ENCODE data around the gene FARP2.

Gene FARP2

DNA sequence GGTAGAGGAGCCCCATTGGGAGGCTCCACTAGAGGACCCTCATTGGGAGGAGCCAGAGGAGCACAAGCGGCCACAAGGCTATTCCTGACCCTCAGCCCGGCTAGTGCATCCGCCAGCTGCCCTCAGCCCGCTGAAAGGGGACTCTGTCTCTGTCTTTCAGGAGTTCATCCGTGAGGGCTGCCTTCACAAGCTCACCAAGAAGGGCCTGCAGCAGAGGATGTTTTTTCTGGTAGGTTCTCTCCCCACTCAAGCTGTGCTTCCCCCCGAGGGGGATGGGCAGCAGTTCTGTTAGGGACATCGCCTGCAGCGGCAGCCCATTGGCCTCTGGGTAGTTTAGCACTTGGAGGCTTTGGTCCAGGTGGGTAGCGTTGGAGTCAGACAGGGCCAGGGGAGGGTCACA is 127.2 kb downstream of the FARP2 start:
- Mint-ChIP-seq H3K4me3 (no peak overlapping the region), H3K27ac (no peak overlapping the region), H3K36me3 (peaks cover 12% of the 10 kb centered on the region), H3K4me1 (ENCODE audit: low read depth) (no peaks in the 10 kb centered on the region), H3K27me3 (peaks cover 2% of the 10 kb centered on the region), H3K9me3 (ENCODE audit: low read depth) (no peaks in the 10 kb centered on the region)

- peaks cover 7% of the 10 kb centered on the region for H3K36me3 Mint-ChIP-seq
- no peak overlapping the region for H3K4me3 Mint-ChIP-seq
- no peak overlapping the region for H3K27ac Mint-ChIP-seq
- H3K4me1 Mint-ChIP-seq (ENCODE audit: low read depth) = no peaks in the 10 kb centered on the region
- peaks cover 2% of the 10 kb centered on the region for H3K27me3 Mint-ChIP-seq
- H3K9me3 Mint-ChIP-seq (ENCODE audit: low read depth) = no peaks in the 10 kb centered on the region
These were observed 129.3 kb downstream of the FARP2 start for GRCh38 chr2:241485172-241485911.

- H3K9me3 Mint-ChIP-seq (ENCODE audit: low read depth) = no peaks in the 10 kb centered on the region
- no peaks in the 10 kb centered on the region for H3K4me1 Mint-ChIP-seq (ENCODE audit: low read depth)
These were observed 133.0 kb downstream of the FARP2 start for GRCh38 chr2:241489088-241489487.

GRCh38 chr2:241489733-241490680 is 133.9 kb downstream of the FARP2 start:
- Mint-ChIP-seq H3K4me3 (no peak overlapping the region), H3K27ac (no peak overlapping the region), H3K27me3 (no peaks in the 10 kb centered on the region), H3K9me3 (ENCODE audit: low read depth) (no peaks in the 10 kb centered on the region), H3K36me3 (peaks cover 5% of the 10 kb centered on the region), H3K4me1 (ENCODE audit: low read depth) (no peaks in the 10 kb centered on the region)

More at GRCh38 chr2:241489088-241489487, 133.0 kb downstream of the FARP2 start:
- H3K4me3 Mint-ChIP-seq = no peak overlapping the region
- no peak overlapping the region for H3K27ac Mint-ChIP-seq
- no peaks in the 10 kb centered on the region for H3K27me3 Mint-ChIP-seq
- peaks cover 5% of the 10 kb centered on the region for H3K36me3 Mint-ChIP-seq

- Mint-ChIP-seq H3K36me3 (peaks cover 5% of the 10 kb centered on the region), H3K9me3 (ENCODE audit: low read depth) (no peaks in the 10 kb centered on the region), H3K27ac (no peak overlapping the region), H3K4me3 (no peak overlapping the region), H3K4me1 (ENCODE audit: low read depth) (no peaks in the 10 kb centered on the region), H3K27me3 (no peaks in the 10 kb centered on the region)
These were observed 134.9 kb downstream of the FARP2 start for GRCh38 chr2:241490825-241491506.

- Mint-ChIP-seq H3K4me1 (ENCODE audit: low read depth) (no peaks in the 10 kb centered on the region), H3K27me3 (no peaks in the 10 kb centered on the region), H3K27ac (no peak overlapping the region), H3K36me3 (peaks cover 5% of the 10 kb centered on the region), H3K4me3 (no peak overlapping the region), H3K9me3 (ENCODE audit: low read depth) (no peaks in the 10 kb centered on the region)
These were observed 135.6 kb downstream of the FARP2 start for GRCh38 chr2:241491549-241492173.

- no peaks in the 10 kb centered on the region for H3K4me1 Mint-ChIP-seq (ENCODE audit: low read depth)
- no peak overlapping the region for H3K27ac Mint-ChIP-seq
- no peaks in the 10 kb centered on the region for H3K27me3 Mint-ChIP-seq
- H3K36me3 Mint-ChIP-seq = peaks cover 3% of the 10 kb centered on the region
- H3K9me3 Mint-ChIP-seq (ENCODE audit: low read depth) = no peaks in the 10 kb centered on the region
- no peak overlapping the region for H3K4me3 Mint-ChIP-seq
These were observed 136.1 kb downstream of the FARP2 start for GRCh38 chr2:241492174-241492565.

DNA sequence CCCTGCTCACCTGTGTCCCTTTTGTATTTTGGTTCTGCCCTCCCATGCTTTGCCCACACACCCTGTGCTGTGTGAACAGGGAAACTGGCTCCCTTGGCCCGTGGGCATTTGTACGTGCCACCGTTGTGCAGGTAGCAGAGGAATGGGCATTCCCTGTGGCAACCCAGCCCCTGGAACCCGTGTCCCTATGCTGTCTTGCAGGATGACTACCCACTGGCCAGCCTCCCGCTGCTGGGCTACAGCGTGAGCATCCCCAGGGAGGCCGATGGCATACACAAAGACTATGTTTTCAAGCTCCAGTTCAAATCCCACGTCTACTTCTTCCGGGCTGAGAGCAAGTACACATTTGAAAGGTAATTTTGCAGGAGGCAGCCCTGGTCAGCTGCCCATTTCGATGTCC is 137.0 kb downstream of the FARP2 start:
- H3K4me1 Mint-ChIP-seq (ENCODE audit: low read depth) = no peaks in the 10 kb centered on the region
- H3K4me3 Mint-ChIP-seq = no peak overlapping the region
- no peaks in the 10 kb centered on the region for H3K27me3 Mint-ChIP-seq
- no peaks in the 10 kb centered on the region for H3K9me3 Mint-ChIP-seq (ENCODE audit: low read depth)
- H3K36me3 Mint-ChIP-seq = peaks cover 3% of the 10 kb centered on the region
- no peak overlapping the region for H3K27ac Mint-ChIP-seq

DNA sequence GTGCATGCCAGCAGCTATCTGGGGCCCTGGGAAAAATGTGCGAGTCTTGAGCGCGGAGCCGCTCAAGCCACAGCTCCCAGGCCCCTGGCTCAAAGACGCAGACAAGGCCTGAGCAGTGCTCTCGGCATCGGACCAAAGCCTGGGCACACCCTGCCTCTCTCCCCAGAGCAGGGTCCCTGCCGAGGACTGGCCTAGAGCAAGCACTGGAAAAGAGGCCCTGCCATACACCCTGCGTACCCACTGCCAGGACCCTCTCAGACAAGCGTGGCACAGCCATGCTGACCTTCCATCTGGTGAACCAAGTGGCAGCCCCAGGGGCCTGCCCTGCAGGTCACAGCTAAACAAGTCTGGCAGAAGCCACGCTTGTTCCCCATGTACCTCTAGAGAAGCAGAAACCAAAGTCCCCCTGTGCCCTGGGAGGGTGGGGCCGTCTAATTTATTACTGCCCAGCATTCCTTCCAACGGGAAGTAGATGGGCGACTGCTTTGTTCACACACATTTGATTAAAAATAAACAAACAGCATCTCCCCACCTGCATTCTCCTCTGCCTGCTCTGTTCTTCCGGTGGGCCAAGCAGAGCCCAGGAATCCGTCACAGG is 138.3 kb downstream of the FARP2 start:
- H3K27ac Mint-ChIP-seq = no peak overlapping the region

DNA sequence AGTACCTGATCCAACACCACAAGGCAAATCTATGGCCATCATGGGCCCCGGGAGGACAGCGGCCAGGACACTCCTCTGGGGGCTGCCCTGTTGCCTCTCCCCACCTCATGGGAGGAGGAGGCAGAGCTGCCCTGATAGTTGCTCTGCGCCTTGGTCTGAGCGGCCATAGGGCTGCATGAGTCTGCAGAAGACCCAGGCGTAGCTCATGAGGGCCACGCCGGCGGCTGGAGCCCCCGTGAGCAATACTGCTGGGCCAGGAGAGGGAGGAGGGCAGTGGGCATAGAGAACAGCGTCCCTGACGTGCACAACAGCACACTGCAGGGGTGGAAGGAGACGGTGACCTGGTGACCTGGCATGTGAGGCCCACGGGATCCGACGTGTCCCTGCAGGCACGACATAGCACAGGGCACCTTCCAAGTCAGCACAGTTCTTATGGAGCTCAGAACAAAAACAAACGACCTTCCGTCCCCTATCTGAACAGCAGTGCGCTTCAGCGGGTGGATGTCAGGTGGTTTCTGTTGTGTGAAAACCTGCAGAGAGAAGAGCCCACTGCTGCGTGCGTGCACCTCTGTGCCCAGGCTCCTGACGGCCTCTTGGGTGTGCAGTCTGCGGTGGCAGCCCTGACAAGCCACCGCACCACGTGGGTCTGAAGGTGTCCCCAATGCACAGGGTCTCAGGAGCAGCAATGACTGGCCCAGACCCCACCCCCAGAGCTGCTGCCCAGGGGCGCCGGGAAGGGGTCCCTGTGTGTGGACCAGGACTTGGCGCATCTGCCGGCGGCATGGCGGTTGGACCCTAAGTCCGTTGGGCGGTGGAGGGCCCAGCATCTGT is 139.3 kb downstream of the FARP2 start:
- Mint-ChIP-seq H3K27ac (no peak overlapping the region), H3K36me3 (no peaks in the 10 kb centered on the region), H3K9me3 (ENCODE audit: low read depth) (no peaks in the 10 kb centered on the region), H3K4me1 (ENCODE audit: low read depth) (no peaks in the 10 kb centered on the region), H3K4me3 (no peak overlapping the region), H3K27me3 (no peaks in the 10 kb centered on the region)

More for the DNA sequence above, 138.3 kb downstream of the FARP2 start:
- no peaks in the 10 kb centered on the region for H3K36me3 Mint-ChIP-seq
- H3K27me3 Mint-ChIP-seq = no peaks in the 10 kb centered on the region
- no peaks in the 10 kb centered on the region for H3K9me3 Mint-ChIP-seq (ENCODE audit: low read depth)
- H3K4me3 Mint-ChIP-seq = no peak overlapping the region
- no peaks in the 10 kb centered on the region for H3K4me1 Mint-ChIP-seq (ENCODE audit: low read depth)

- Mint-ChIP-seq H3K4me1 (ENCODE audit: low read depth) (no peaks in the 10 kb centered on the region), H3K27ac (no peak overlapping the region), H3K4me3 (no peak overlapping the region), H3K36me3 (no peaks in the 10 kb centered on the region), H3K9me3 (ENCODE audit: low read depth) (no peaks in the 10 kb centered on the region), H3K27me3 (no peaks in the 10 kb centered on the region)
These were observed 140.1 kb downstream of the FARP2 start for GRCh38 chr2:241496003-241496707.

- no peaks in the 10 kb centered on the region for H3K36me3 Mint-ChIP-seq
- no peak overlapping the region for H3K27ac Mint-ChIP-seq
- no peaks in the 10 kb centered on the region for H3K4me1 Mint-ChIP-seq (ENCODE audit: low read depth)
- H3K27me3 Mint-ChIP-seq = no peaks in the 10 kb centered on the region
- H3K9me3 Mint-ChIP-seq (ENCODE audit: low read depth) = no peaks in the 10 kb centered on the region
- no peak overlapping the region for H3K4me3 Mint-ChIP-seq
These were observed 141.1 kb downstream of the FARP2 start for GRCh38 chr2:241496904-241497877.

Measured in activated naive CD8-positive, alpha-beta T cell (primary cell).